ENCODE results near the gene ABCB11.

- TF ChIP-seq CBX3 (IDR thresholded peaks at IDR 0.05; ENCODE audit: low read depth) (no peak), POLR2AphosphoS5 (IDR thresholded peaks at IDR 0.05; ENCODE audit: low read depth, low read length) (no peak), CTCF (IDR thresholded peaks at IDR 0.05 in 2 of 3, conservative IDR thresholded peaks at IDR 0.05 in 1 of 3; ENCODE audit: borderline replicate concordance in 1 of 3, insufficient read depth in 1 of 3, low read depth in 2 of 3, low read length in 2 of 3) (no peak), EZH2phosphoT487 (IDR thresholded peaks at IDR 0.05; ENCODE audit: borderline replicate concordance) (no peak), SP1 (IDR thresholded peaks at IDR 0.05; ENCODE audit: low read depth) (no peak), YY1 (IDR thresholded peaks at IDR 0.05; ENCODE audit: extremely low read depth, insufficient replicate concordance, low read depth, low read length) (no peak), MAX (IDR thresholded peaks at IDR 0.05) (no peak), POLR2A (IDR thresholded peaks at IDR 0.05; ENCODE audit: borderline replicate concordance, extremely low read depth, insufficient read depth, insufficient read length) (no peak)
- TF ChIP-seq, protein P1, sequence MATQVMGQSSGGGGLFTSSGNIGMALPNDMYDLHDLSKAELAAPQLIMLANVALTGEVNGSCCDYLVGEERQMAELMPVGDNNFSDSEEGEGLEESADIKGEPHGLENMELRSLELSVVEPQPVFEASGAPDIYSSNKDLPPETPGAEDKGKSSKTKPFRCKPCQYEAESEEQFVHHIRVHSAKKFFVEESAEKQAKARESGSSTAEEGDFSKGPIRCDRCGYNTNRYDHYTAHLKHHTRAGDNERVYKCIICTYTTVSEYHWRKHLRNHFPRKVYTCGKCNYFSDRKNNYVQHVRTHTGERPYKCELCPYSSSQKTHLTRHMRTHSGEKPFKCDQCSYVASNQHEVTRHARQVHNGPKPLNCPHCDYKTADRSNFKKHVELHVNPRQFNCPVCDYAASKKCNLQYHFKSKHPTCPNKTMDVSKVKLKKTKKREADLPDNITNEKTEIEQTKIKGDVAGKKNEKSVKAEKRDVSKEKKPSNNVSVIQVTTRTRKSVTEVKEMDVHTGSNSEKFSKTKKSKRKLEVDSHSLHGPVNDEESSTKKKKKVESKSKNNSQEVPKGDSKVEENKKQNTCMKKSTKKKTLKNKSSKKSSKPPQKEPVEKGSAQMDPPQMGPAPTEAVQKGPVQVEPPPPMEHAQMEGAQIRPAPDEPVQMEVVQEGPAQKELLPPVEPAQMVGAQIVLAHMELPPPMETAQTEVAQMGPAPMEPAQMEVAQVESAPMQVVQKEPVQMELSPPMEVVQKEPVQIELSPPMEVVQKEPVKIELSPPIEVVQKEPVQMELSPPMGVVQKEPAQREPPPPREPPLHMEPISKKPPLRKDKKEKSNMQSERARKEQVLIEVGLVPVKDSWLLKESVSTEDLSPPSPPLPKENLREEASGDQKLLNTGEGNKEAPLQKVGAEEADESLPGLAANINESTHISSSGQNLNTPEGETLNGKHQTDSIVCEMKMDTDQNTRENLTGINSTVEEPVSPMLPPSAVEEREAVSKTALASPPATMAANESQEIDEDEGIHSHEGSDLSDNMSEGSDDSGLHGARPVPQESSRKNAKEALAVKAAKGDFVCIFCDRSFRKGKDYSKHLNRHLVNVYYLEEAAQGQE (IDR thresholded peaks at IDR 0.05; ENCODE audit: low read depth), result no peak
Measured at GRCh38 chr2:169002161-169002738, 28.9 kb downstream of the ABCB11 start.

Measured in HCT116 (cell line).